ENCODE results near the gene ART1. TPM values are rescaled to one million over a fixed set of nuclear protein-coding genes. Genes with fewer than 3 reads are reported as not detected.
A peak's percentile ranks its signal among the peaks of the same experiment; 100 is the strongest.

Gene ART1
- total and polyA plus RNA-seq, 4 experiments from 2014 or later: not detected

- Mint-ChIP-seq H3K27me3 (no peaks in the 10 kb centered on the region), H3K27ac (no peak overlapping the region), H3K9me3 (no peaks in the 10 kb centered on the region), H3K4me3 (no peak overlapping the region), H3K36me3 (no peaks in the 10 kb centered on the region), H3K4me1 (peaks cover 0 to 6% (median 2%) of the 10 kb centered on the region in 4 donors)
- DNase-seq: no peak
- Histone ChIP-seq H3K4me3 (ENCODE audit: low read length in 2 of 2) (no peak overlapping the region), H3K27me3 (ENCODE audit: insufficient read depth, low read length) (no peaks in the 10 kb centered on the region), H3K9me3 (ENCODE audit: control insufficient read depth in 1 of 2, low read length in 2 of 2) (no peaks in the 10 kb centered on the region), H3K36me3 (ENCODE audit: insufficient read depth, low read length) (no peaks in the 10 kb centered on the region), H3K27ac (ENCODE audit: low read depth, low read length) (no peak overlapping the region), H3K4me1 (ENCODE audit: insufficient read depth, low read length) (no peaks in the 10 kb centered on the region)
- intact Hi-C loops (cut with micrococcal nuclease): no loop called here
- ChIA-PET POLR2A (ENCODE audit: partially characterized antibody) (no interaction called here), CTCF (ENCODE audit: partially characterized antibody) (no interaction called here)
Measured at GRCh38 chr11:3622521-3622920, 22.4 kb upstream of the ART1 start.

- Histone ChIP-seq H3K4me1 (ENCODE audit: insufficient read depth, low read length) (no peaks in the 10 kb centered on the region), H3K36me3 (ENCODE audit: insufficient read depth, low read length) (no peaks in the 10 kb centered on the region), H3K9me3 (ENCODE audit: control insufficient read depth in 1 of 2, low read length in 2 of 2) (no peaks in the 10 kb centered on the region), H3K27ac (ENCODE audit: low read depth, low read length) (no peak overlapping the region), H3K27me3 (ENCODE audit: insufficient read depth, low read length) (no peaks in the 10 kb centered on the region), H3K4me3 (ENCODE audit: low read length in 2 of 2) (no peak overlapping the region)
- no peak overlapping the region for H3K4me3 Mint-ChIP-seq
- peaks cover 0 to 6% (median 2%) of the 10 kb centered on the region in 4 donors for H3K4me1 Mint-ChIP-seq
- no peak for DNase-seq
- POLR2A ChIA-PET (ENCODE audit: partially characterized antibody): no interaction called here
- peak overlapping the region in 1 of 7 donors; percentile 8 for H3K27ac Mint-ChIP-seq
- no peaks in the 10 kb centered on the region for H3K27me3 Mint-ChIP-seq
- H3K36me3 Mint-ChIP-seq: no peaks in the 10 kb centered on the region
- no peaks in the 10 kb centered on the region for H3K9me3 Mint-ChIP-seq
- intact Hi-C loops (cut with micrococcal nuclease): no loop called here
- CTCF ChIA-PET (ENCODE audit: partially characterized antibody): no interaction called here
Measured at GRCh38 chr11:3623121-3623520, 21.8 kb upstream of the ART1 start.

GRCh38 chr11:3623767-3624458, 21.0 kb upstream of the ART1 start:
- H3K36me3 ChIP-seq (ENCODE audit: insufficient read depth, low read length): no peaks in the 10 kb centered on the region
- no peaks in the 10 kb centered on the region for H3K36me3 Mint-ChIP-seq
- CTCF ChIA-PET (ENCODE audit: partially characterized antibody): no interaction called here
- no peak overlapping the region for H3K4me3 ChIP-seq (ENCODE audit: low read length in 2 of 2)
- H3K4me3 Mint-ChIP-seq: no peak overlapping the region
- H3K27ac ChIP-seq (ENCODE audit: low read depth, low read length): no peak overlapping the region
- no peaks in the 10 kb centered on the region for H3K9me3 Mint-ChIP-seq
- no peaks in the 10 kb centered on the region for H3K27me3 Mint-ChIP-seq
- POLR2A ChIA-PET (ENCODE audit: partially characterized antibody): no interaction called here
- H3K27me3 ChIP-seq (ENCODE audit: insufficient read depth, low read length): no peaks in the 10 kb centered on the region
- no peak for DNase-seq
- no peaks in the 10 kb centered on the region for H3K9me3 ChIP-seq (ENCODE audit: control insufficient read depth in 1 of 2, low read length in 2 of 2)
- no peak overlapping the region for H3K27ac Mint-ChIP-seq
- intact Hi-C loops (cut with micrococcal nuclease): no loop called here
- peaks cover 0 to 6% (median 2%) of the 10 kb centered on the region in 4 donors for H3K4me1 Mint-ChIP-seq
- no peaks in the 10 kb centered on the region for H3K4me1 ChIP-seq (ENCODE audit: insufficient read depth, low read length)

GRCh38 chr11:3626250-3626960, 18.5 kb upstream of the ART1 start:
- no peaks in the 10 kb centered on the region for H3K36me3 ChIP-seq (ENCODE audit: insufficient read depth, low read length)
- no peak overlapping the region for H3K27ac ChIP-seq (ENCODE audit: low read depth, low read length)
- no peak overlapping the region for H3K4me3 ChIP-seq (ENCODE audit: low read length in 2 of 2)
- H3K4me1 Mint-ChIP-seq: peaks cover 0 to 6% (median 2%) of the 10 kb centered on the region in 4 donors
- POLR2A ChIA-PET (ENCODE audit: partially characterized antibody): no interaction called here
- DNase-seq: no peak
- no peak overlapping the region for H3K27ac Mint-ChIP-seq
- CTCF ChIA-PET (ENCODE audit: partially characterized antibody): no interaction called here
- H3K36me3 Mint-ChIP-seq: no peaks in the 10 kb centered on the region
- intact Hi-C loops (cut with micrococcal nuclease): no loop called here
- no peaks in the 10 kb centered on the region for H3K9me3 ChIP-seq (ENCODE audit: control insufficient read depth in 1 of 2, low read length in 2 of 2)
- no peaks in the 10 kb centered on the region for H3K4me1 ChIP-seq (ENCODE audit: insufficient read depth, low read length)
- peak overlapping the region in 1 of 8 donors; percentile 15 for H3K4me3 Mint-ChIP-seq
- H3K27me3 ChIP-seq (ENCODE audit: insufficient read depth, low read length): no peaks in the 10 kb centered on the region
- H3K9me3 Mint-ChIP-seq: no peaks in the 10 kb centered on the region
- no peaks in the 10 kb centered on the region for H3K27me3 Mint-ChIP-seq

- no peaks in the 10 kb centered on the region for H3K36me3 ChIP-seq (ENCODE audit: insufficient read depth, low read length)
- no peaks in the 10 kb centered on the region for H3K27me3 Mint-ChIP-seq
- no peaks in the 10 kb centered on the region for H3K4me1 ChIP-seq (ENCODE audit: insufficient read depth, low read length)
- no peaks in the 10 kb centered on the region for H3K9me3 ChIP-seq (ENCODE audit: control insufficient read depth in 1 of 2, low read length in 2 of 2)
- DNase-seq: no peak
- no peaks in the 10 kb centered on the region for H3K36me3 Mint-ChIP-seq
- no peaks in the 10 kb centered on the region for H3K9me3 Mint-ChIP-seq
- no peaks in the 10 kb centered on the region for H3K27me3 ChIP-seq (ENCODE audit: insufficient read depth, low read length)
- intact Hi-C loops (cut with micrococcal nuclease): no loop called here
- ChIA-PET CTCF (ENCODE audit: partially characterized antibody) (interaction anchor here (0.7 kb wide), 1 partner anchor 13 kb away, joined by 3 read pairs; no protein-coding TSS in a partner anchor), POLR2A (ENCODE audit: partially characterized antibody) (no interaction called here)
- no peak overlapping the region for H3K4me3 ChIP-seq (ENCODE audit: low read length in 2 of 2)
- H3K27ac ChIP-seq (ENCODE audit: low read depth, low read length): no peak overlapping the region
- no peak overlapping the region for H3K27ac Mint-ChIP-seq
- H3K4me1 Mint-ChIP-seq: peaks cover 0 to 6% (median 2%) of the 10 kb centered on the region in 4 donors
- no peak overlapping the region for H3K4me3 Mint-ChIP-seq
Measured at GRCh38 chr11:3627291-3627690, 17.6 kb upstream of the ART1 start.

GRCh38 chr11:3631331-3631730, 13.6 kb upstream of the ART1 start:
- intact Hi-C loops (cut with micrococcal nuclease): no loop called here
- peaks cover 0 to 2% (median 0%) of the 10 kb centered on the region in 8 donors for H3K9me3 Mint-ChIP-seq
- peaks cover 0 to 6% (median 1%) of the 10 kb centered on the region in 4 donors for H3K4me1 Mint-ChIP-seq
- CTCF ChIA-PET (ENCODE audit: partially characterized antibody): no interaction called here
- no peak overlapping the region for H3K27ac Mint-ChIP-seq
- no peaks in the 10 kb centered on the region for H3K36me3 Mint-ChIP-seq
- Histone ChIP-seq H3K4me3 (ENCODE audit: low read length in 2 of 2) (no peak overlapping the region), H3K36me3 (ENCODE audit: insufficient read depth, low read length) (no peaks in the 10 kb centered on the region), H3K27me3 (ENCODE audit: insufficient read depth, low read length) (no peaks in the 10 kb centered on the region), H3K4me1 (ENCODE audit: insufficient read depth, low read length) (no peaks in the 10 kb centered on the region), H3K27ac (ENCODE audit: low read depth, low read length) (no peak overlapping the region), H3K9me3 (ENCODE audit: control insufficient read depth in 1 of 2, low read length in 2 of 2) (no peaks in the 10 kb centered on the region)
- DNase-seq: no peak
- POLR2A ChIA-PET (ENCODE audit: partially characterized antibody): no interaction called here
- H3K27me3 Mint-ChIP-seq: no peaks in the 10 kb centered on the region
- no peak overlapping the region for H3K4me3 Mint-ChIP-seq

- Mint-ChIP-seq H3K27ac (no peak overlapping the region), H3K4me1 (no peaks in the 10 kb centered on the region), H3K9me3 (peaks cover 0 to 2% (median 0%) of the 10 kb centered on the region in 8 donors), H3K36me3 (no peaks in the 10 kb centered on the region), H3K4me3 (no peak overlapping the region), H3K27me3 (no peaks in the 10 kb centered on the region)
- POLR2A ChIA-PET (ENCODE audit: partially characterized antibody): no interaction called here
- Histone ChIP-seq H3K27me3 (ENCODE audit: insufficient read depth, low read length) (no peaks in the 10 kb centered on the region), H3K4me3 (ENCODE audit: low read length in 2 of 2) (no peak overlapping the region), H3K36me3 (ENCODE audit: insufficient read depth, low read length) (no peaks in the 10 kb centered on the region), H3K9me3 (ENCODE audit: control insufficient read depth in 1 of 2, low read length in 2 of 2) (no peaks in the 10 kb centered on the region), H3K27ac (ENCODE audit: low read depth, low read length) (no peak overlapping the region), H3K4me1 (ENCODE audit: insufficient read depth, low read length) (no peaks in the 10 kb centered on the region)
- CTCF ChIA-PET (ENCODE audit: partially characterized antibody): no interaction called here
- no peak for DNase-seq
- intact Hi-C loops (cut with micrococcal nuclease): no loop called here
Measured at GRCh38 chr11:3632070-3632660, 12.8 kb upstream of the ART1 start.
